NCI-H2227 treated with DMSO at 0.1 percent for 48 hours (cell line): ENCODE results near the gene KHDRBS1.
A peak's percentile ranks its signal among the peaks of the same experiment; 100 is the strongest.
"Not testable (repeated sequence)": the region's sequence is repeated elsewhere in the genome, so short reads cannot be mapped to it uniquely, and the experiment has no call there.

ENCODE experiments used
- DNase-seq: peaks from one replicate; lab custom pipeline; 2025; lab: John Stamatoyannopoulos, UW

KHDRBS1 gene

DNA sequence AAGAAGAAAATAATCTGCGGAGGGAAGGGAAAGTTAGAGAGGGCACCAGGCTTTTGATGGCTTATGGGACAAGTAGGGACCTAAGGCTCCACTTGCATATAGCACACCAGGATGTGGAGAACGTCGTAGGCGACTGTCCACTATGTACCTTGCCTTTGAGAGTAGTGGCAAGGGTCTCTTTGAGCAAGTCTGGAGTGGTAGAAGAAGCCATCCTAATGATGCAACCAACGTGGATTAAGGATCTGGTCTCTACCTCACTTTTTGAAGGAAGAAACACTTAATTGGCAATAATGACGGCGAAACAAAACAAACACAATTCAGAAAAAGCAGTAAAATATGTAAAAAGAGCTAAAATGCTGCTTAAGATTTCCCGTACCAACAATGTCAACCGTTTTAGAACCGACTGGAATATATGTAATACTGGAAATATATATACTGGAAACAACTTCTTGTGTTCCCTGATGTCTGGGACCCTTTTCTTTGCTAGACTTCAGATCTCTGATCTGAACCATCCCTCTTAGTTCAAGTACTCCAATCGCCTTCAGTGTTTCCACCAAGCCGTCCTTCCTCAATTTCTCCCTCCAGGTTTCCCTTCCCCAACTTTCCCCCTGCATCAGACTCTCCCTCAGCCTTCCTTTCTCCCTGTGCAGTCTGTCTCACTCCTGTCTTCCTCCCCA is 821 bp upstream of the KHDRBS1 start:
- no peak for DNase-seq

- peak; percentile 21 for DNase-seq
Measured at GRCh38 chr1:32014199-32014947, 705 bp downstream of the KHDRBS1 start.

DNA sequence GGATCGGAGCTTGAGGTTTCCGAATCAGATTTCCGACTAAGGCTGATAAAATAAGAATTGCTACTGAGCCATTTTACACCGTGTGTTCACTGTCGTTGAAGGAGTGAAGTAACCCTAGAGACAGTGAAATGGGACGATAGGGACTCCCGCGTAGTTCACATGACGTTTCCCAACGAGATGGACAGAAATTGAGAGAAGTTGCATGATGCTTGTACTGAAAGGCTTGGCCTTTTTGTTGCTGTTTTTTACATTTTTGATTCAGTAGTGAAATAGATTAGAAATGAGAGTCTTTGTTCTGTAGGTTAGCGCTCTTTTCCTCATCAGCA is 1.2 kb downstream of the KHDRBS1 start:
- DNase-seq: no peak

DNA sequence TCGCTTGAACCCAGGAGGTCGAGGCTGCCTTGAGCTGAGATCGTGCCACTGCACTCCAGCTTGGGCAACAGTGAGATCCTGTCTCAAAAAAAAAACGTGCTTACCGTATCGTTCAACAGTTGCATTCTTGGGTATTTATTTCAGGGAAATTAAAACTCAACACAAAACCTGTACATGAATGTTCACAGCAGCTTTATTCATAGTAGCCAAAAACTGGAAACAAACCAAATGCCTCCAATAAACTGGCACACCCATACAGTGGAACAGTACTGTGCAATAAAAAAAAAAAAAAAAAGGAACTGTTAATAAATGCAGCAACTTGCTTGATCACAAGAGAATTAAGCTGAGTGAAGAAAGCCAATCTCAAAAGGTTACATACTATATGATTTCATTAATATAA is 6.7 kb downstream of the KHDRBS1 start:
- no peak for DNase-seq

- not testable (repeated sequence) for DNase-seq
Measured at GRCh38 chr1:32021574-32022018, 7.9 kb downstream of the KHDRBS1 start.

- no peak for DNase-seq
Measured at GRCh38 chr1:32023351-32023750, 9.7 kb downstream of the KHDRBS1 start.

GRCh38 chr1:32025515-32025914 is 11.8 kb downstream of the KHDRBS1 start:
- DNase-seq: no peak

DNA sequence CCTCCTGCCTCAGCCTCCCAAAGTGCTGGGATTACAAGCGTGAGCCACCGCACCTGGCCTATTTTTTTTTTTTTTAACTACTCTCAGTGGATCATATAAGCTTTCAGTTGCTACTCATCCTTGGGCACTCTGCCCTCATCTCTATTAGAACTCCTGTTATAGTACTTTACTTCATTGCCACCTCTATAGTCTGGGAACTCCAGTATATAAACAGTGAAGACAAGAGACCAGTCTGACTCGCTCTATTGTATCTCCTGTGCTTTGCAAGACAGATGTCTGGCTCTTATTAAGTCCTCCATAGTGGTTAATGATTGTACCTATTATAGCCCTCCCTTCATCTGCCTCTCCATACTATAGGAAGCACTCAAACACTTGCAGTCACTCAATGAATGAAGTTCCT is 15.1 kb downstream of the KHDRBS1 start:
- DNase-seq: no peak

DNA sequence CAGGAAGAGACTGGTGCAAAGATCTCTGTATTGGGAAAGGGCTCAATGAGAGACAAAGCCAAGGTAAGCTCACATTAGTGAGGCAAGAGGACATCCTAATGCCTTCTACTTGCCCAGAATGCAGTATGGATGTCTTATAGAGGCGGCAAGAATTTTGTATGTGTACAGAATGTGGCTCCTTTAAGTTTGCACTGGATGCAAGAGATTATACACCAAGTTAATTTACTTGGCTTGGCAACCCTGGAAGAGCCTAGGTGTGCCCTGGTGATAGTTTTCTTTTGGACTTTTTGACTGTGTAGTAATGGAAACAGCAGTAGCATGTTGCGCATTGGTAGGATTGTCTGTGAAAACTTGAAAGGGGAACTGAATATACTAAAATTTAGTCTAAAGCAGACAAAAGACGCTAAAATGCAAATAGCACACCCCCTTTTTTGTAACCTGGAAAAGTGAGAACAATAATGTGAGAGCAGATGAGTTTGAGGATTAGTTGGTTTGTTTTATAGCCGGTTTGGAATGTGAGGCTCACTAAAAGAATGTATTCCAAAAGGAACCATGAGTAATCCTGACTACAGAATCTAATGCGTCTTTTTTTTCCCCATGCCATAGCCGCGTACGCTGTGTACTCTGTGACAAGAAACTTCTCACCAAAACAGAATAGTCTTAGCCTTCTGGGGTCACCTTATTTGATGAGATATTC is 18.1 kb downstream of the KHDRBS1 start:
- DNase-seq: no peak

GRCh38 chr1:32032275-32032615 is 18.6 kb downstream of the KHDRBS1 start:
- no peak for DNase-seq

DNA sequence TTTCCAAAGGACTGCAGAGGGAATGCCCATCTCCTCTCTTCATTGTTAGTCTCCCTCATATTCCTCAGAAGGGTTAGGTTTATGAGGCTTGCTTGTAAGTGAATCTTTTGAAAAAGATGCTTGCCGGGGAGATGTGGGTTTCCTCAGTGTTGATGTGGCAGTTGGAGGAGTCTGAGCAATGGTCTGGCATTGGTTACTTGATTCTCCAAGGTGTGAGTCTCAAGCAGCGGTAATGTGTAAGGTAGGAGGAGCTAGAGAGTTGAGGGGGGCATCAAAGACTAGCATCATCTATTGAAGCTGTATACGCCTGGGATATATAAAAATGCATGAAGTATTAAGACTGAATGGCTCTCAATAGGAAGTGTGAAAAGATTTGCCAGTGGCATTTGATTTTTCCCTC is 21.5 kb downstream of the KHDRBS1 start:
- DNase-seq: no peak

GRCh38 chr1:32040711-32041110 is 27.0 kb downstream of the KHDRBS1 start:
- DNase-seq: no peak

DNA sequence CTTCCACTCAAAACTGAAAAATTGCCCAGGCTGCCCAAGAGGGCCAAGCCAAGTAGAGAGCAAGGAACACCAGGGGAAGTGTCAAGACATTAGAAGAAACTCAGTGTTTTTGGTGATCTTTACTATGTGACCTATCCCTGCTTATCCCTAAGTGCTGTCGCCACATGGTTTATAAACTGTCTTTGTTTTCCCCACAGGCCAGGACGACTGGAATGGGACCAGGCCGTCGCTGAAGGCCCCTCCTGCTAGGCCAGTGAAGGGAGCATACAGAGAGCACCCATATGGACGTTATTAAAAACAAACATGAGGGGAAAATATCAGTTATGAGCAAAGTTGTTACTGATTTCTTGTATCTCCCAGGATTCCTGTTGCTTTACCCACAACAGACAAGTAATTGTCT is 28.7 kb downstream of the KHDRBS1 start:
- no peak for DNase-seq

DNA sequence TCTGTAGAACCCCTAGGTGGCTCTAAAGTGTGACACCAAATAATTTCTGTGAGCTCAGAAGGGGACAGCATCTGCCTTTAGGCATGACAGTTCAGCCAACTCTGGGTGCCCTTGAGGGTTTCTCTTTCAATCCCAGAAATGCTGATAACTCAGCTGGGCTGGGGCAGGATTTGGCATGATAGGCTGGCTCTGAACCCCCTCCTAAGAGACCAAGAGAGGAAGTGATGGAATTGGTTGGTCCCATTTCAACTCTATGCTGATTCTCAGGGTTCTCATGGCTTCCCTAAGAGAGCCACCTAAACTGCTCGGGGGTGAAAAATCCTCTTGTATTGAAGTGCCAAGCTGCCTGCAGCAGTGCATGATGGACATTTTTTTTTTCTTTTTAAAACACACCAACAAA is 30.6 kb downstream of the KHDRBS1 start:
- DNase-seq: no peak

DNA sequence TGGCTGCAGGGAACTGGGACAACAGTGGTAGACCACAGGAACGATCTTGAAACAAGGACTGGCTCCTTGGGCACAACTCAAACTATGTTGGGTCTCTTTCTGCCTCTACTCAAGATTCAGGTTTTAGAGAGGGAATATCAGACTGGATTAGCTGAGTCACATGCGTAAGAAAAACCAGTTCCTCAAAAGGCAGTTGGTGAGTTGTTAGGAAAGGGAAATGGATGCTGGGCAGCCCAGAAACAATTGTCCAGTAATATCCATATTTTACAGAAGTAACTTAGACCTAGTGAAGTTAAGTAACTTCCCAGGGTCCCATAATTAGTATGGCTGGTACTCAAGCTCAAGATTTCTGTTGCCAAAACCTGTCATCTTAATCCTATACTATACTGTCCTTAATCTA is 32.1 kb downstream of the KHDRBS1 start:
- no peak for DNase-seq

DNA sequence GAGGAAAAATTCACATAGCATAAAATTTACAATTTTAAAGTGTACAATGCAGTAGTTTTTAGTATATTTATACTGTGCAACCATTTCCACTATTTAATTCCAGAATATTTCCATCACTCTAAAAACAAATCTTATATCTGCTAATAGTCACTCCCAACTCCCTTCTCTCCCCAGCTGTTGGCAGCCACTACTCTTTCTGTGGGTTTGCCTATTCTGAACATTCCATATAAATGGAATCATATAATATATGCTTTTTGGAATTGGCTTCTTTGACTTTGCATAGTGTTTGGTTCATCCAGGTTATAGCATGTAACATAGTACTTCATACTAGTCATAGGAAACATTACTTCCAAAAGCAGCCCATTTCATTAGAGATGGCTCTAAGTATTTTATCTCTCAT is 34.0 kb downstream of the KHDRBS1 start:
- no peak for DNase-seq

DNA sequence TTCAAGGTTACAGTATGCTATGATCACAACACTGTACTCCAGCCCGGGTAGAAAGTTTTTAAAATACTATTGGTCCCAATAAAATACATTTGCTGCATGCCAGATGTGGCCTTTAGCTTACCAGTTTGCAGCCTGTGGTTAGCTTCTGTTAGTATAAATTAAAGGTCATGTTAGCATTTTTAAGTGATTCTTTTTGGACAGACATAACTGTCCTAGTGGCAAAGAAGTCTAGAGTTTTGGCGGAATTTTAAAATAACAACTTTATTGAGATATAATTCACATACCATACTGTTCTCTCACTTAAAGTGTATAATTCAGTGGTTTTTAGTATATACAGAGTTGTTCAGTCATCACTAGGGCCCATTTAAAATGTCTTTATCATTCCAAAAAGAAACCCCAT is 34.8 kb downstream of the KHDRBS1 start:
- no peak for DNase-seq

DNA sequence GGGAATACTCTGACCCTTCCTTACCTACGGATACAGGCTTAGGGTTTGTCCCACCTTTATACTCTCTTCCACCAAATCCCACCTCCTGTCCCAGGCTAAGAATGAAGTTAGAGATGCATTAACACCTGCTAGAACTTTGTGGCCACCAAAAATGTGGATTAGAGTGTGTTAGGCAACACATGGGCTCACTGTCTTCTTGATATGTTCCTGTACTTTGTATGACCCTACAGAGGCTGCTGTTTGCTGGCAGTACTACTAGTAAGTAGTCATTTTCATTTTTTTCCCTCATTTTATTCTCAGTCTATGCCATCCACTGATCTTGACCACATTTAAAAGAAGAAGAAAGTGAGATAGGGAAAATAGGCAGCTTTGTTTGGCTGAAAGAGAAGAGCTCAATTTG is 38.0 kb downstream of the KHDRBS1 start:
- DNase-seq: no peak

GRCh38 chr1:32052887-32053286 is 39.2 kb downstream of the KHDRBS1 start:
- no peak for DNase-seq

GRCh38 chr1:32055416-32055815 is 41.7 kb downstream of the KHDRBS1 start:
- no peak for DNase-seq

DNA sequence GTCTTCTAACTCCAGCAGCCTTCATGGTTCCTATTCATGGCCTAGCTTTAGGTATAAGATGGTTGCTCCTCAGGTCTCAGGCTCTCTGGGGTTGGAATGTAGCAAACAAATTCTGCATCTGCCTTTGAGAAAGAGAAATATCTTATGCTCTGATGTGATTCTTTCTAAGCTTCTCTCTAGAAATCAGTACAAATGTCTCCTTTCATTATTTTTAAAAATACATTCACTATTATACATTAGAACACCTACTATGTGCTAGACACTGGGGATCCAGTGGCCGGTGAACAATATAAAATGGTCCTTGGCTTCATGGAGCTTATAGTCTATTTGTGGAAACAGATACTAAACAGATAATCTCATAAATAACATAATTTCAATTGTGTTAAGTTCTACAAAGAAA is 42.9 kb downstream of the KHDRBS1 start:
- DNase-seq: no peak

DNA sequence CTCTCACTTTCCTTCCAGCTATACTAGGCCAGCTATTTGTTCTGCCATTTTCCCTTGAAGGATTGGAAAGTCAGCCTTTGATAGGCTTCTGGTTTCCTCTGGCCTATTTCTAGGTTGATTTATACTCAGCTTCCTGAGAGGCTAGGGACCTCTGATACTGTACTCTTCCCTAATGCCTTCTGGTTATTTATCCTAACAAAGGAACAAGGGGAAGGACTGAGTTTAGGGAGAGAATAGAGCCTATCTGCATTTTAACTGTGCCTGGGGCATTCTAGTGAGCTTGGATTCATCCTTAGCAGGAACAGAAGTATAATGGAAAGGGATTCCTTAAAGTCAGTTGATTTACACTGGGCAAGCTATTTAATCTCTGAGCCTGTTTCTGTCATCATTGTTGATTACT is 47.2 kb downstream of the KHDRBS1 start:
- DNase-seq: no peak

- DNase-seq: no peak
Measured at GRCh38 chr1:32062867-32063230, 49.2 kb downstream of the KHDRBS1 start.
